Stimulated activated CD8-positive, alpha-beta memory T cell treated with anti-CD3 and anti-CD28 coated beads, Interleukin-7, amount 100 ng/mL, for 1 hour (primary cell): ENCODE results near the gene PID1.

Source experiments
- DNase-seq, 2 donors: peaks; one replicate each; pipeline ENCODE4 v3.0.0-alpha.2; 2020; ENCODE audit warnings: low read depth in 2 of 2

The PID1 gene

GRCh38 chr2:229071292-229071976 is 199.7 kb downstream of the PID1 start:
- no peak for DNase-seq

GRCh38 chr2:229066121-229066715 is 204.9 kb downstream of the PID1 start:
- no peak for DNase-seq

- DNase-seq, result no peak
These were observed 206.3 kb downstream of the PID1 start for GRCh38 chr2:229064749-229065148.

- DNase-seq, result no peak
These were observed 210.9 kb downstream of the PID1 start for GRCh38 chr2:229060147-229060546.

GRCh38 chr2:229059331-229060033 is 211.6 kb downstream of the PID1 start:
- DNase-seq, result no peak

- no peak for DNase-seq
These were observed 213.0 kb downstream of the PID1 start for GRCh38 chr2:229057976-229058553.

- DNase-seq, result no peak
These were observed 216.8 kb downstream of the PID1 start for GRCh38 chr2:229054311-229054710.

- no peak for DNase-seq
These were observed 219.3 kb downstream of the PID1 start for GRCh38 chr2:229051798-229052197.

GRCh38 chr2:229050133-229050532 is 221.0 kb downstream of the PID1 start:
- DNase-seq, result no peak

- no peak for DNase-seq
These were observed 223.0 kb downstream of the PID1 start for GRCh38 chr2:229048134-229048533.

- no peak for DNase-seq
These were observed 225.4 kb downstream of the PID1 start for GRCh38 chr2:229045671-229046070.

- DNase-seq, result no peak
These were observed 226.5 kb downstream of the PID1 start for GRCh38 chr2:229044581-229044980.

GRCh38 chr2:229043681-229044080 is 227.4 kb downstream of the PID1 start:
- DNase-seq, result no peak

GRCh38 chr2:229042349-229042748 is 228.7 kb downstream of the PID1 start:
- no peak for DNase-seq

GRCh38 chr2:229041691-229042090 is 229.4 kb downstream of the PID1 start:
- DNase-seq, result no peak

- DNase-seq, result no peak
These were observed 233.5 kb downstream of the PID1 start for GRCh38 chr2:229037621-229038020.

GRCh38 chr2:229033816-229034215 is 237.3 kb downstream of the PID1 start:
- DNase-seq, result no peak

- DNase-seq, result no peak
These were observed 238.4 kb downstream of the PID1 start for GRCh38 chr2:229032608-229033234.

- DNase-seq, result no peak
These were observed 243.6 kb downstream of the PID1 start for GRCh38 chr2:229027353-229028105.

GRCh38 chr2:229025653-229026052 is 245.4 kb downstream of the PID1 start:
- DNase-seq, result no peak

- no peak for DNase-seq
These were observed 248.4 kb downstream of the PID1 start for GRCh38 chr2:229022652-229023051.

GRCh38 chr2:229022071-229022470 is 249.0 kb downstream of the PID1 start:
- DNase-seq, result no peak
